ENCODE data around the gene CACNA1G.

CACNA1G gene

GRCh38 chr17:50672831-50673551 is 112.5 kb downstream of the CACNA1G start:
- DNase-seq (ENCODE audit: low read depth): no peak

DNA sequence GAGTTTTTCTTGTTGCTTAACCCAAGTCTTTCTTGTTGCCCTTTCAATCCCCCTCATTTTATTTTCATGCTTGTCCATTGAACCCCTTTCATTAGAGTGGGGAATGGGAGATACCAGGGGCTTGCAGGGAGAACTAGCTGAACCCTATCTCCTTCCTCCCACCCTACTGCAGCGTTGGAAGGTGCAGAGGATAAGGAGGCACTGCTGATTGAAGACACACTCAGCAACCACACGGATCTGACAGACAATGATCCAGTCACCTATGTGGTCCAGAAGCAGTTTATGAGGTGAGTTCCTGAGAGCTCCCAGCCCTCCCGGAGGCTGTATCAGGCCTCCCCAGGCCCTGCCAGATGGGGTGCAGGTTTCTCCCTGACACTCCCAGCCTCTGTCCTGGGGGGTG is 114.7 kb downstream of the CACNA1G start:
- no peak for DNase-seq (ENCODE audit: low read depth)

- DNase-seq (ENCODE audit: low read depth): no peak
Observed at GRCh38 chr17:50675627-50676026, 115.1 kb downstream of the CACNA1G start.

DNA sequence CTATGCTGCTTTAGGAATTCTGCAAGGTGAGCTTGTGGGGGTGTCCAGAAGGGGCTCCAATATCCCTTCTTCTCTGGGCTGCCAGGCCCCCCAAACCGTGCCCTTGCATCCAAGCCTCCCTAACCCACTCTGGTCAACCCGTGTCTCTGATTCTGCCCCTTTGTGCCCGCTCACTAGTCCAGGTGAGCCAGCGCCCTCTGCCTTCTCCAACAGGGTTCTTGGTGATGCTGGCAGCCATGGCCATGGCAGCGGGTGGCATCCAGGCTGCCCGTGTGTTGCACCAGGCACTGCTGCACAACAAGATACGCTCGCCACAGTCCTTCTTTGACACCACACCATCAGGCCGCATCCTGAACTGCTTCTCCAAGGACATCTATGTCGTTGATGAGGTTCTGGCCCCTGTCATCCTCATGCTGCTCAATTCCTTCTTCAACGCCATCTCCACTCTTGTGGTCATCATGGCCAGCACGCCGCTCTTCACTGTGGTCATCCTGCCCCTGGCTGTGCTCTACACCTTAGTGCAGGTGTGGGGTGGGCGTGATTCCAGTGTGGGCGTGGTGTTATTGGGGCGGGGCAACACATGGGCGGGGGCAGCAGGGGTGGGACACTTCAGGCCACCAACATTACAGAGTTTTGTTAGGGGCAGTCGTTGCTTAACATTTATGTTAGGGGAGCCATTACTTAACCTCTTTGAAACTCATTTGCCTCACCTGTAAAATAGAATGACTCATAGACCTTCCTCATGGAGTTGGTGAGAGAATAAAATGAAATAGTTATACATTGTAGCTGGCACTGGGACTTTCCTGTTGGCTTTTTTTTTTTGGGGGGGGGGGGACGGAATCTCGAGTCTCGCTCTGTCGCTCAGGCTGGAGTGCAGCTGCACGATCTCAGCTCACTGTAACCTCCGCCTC is 115.8 kb downstream of the CACNA1G start:
- DNase-seq (ENCODE audit: low read depth): no peak

Data from activated T-cell treated with anti-CD3 and anti-CD28 coated beads for 48 hours (primary cell).